HG03060 (cell line): Measurements from ENCODE around the gene CHSY3.

ENCODE experiments used
- ATAC-seq: cut with Tn5 transposase; IDR thresholded peaks from one replicate; pipeline ENCODE4 v1.9.1; 2021; ENCODE audit warnings: low read depth, moderate number of reproducible peaks; ENCODE audit not compliant: unreplicated experiment

CHSY3 gene

GRCh38 chr5:129945028-129945427 is 40.8 kb downstream of the CHSY3 start:
- ATAC-seq: no peak

GRCh38 chr5:129945774-129946270 is 41.6 kb downstream of the CHSY3 start:
- ATAC-seq: no peak

GRCh38 chr5:129951039-129951438 is 46.8 kb downstream of the CHSY3 start:
- no peak for ATAC-seq

GRCh38 chr5:129958581-129958980 is 54.3 kb downstream of the CHSY3 start:
- no peak for ATAC-seq

- no peak for ATAC-seq
Observed at GRCh38 chr5:129960831-129961230, 56.6 kb downstream of the CHSY3 start.

GRCh38 chr5:129962506-129962905 is 58.2 kb downstream of the CHSY3 start:
- no peak for ATAC-seq

GRCh38 chr5:129963359-129963758 is 59.1 kb downstream of the CHSY3 start:
- no peak for ATAC-seq

GRCh38 chr5:129966071-129966470 is 61.8 kb downstream of the CHSY3 start:
- no peak for ATAC-seq

- ATAC-seq: no peak
Observed at GRCh38 chr5:129971714-129972113, 67.4 kb downstream of the CHSY3 start.

GRCh38 chr5:129972465-129973141 is 68.3 kb downstream of the CHSY3 start:
- ATAC-seq: no peak

GRCh38 chr5:129973716-129974426 is 69.6 kb downstream of the CHSY3 start:
- ATAC-seq: no peak

GRCh38 chr5:129977810-129978209 is 73.5 kb downstream of the CHSY3 start:
- ATAC-seq: peak; percentile 50

GRCh38 chr5:129978270-129978669 is 74.0 kb downstream of the CHSY3 start:
- ATAC-seq: no peak

GRCh38 chr5:129988453-129988852 is 84.2 kb downstream of the CHSY3 start:
- ATAC-seq: no peak

- no peak for ATAC-seq
Observed at GRCh38 chr5:129991780-129992179, 87.5 kb downstream of the CHSY3 start.

GRCh38 chr5:129996896-129997295 is 92.6 kb downstream of the CHSY3 start:
- no peak for ATAC-seq

- ATAC-seq: no peak
Observed at GRCh38 chr5:130000460-130000859, 96.2 kb downstream of the CHSY3 start.

GRCh38 chr5:130002183-130002582 is 97.9 kb downstream of the CHSY3 start:
- no peak for ATAC-seq

GRCh38 chr5:130002876-130003275 is 98.6 kb downstream of the CHSY3 start:
- ATAC-seq: no peak

GRCh38 chr5:130011986-130012385 is 107.7 kb downstream of the CHSY3 start:
- ATAC-seq: no peak

GRCh38 chr5:130017173-130017572 is 112.9 kb downstream of the CHSY3 start:
- no peak for ATAC-seq

- ATAC-seq: no peak
Observed at GRCh38 chr5:130018641-130019040, 114.4 kb downstream of the CHSY3 start.
